ENCODE measurements around the gene SH2D7.

Gene SH2D7

GRCh38 chr15:78100886-78101285 is 8.5 kb downstream of the SH2D7 start:
- no peak overlapping the region for H2AFZ ChIP-seq (ENCODE audit: insufficient read depth, low read length, poor library complexity)
- H3K36me3 ChIP-seq (ENCODE audit: control insufficient read depth in 1 of 2, insufficient read depth in 2 of 2, low read length in 2 of 2), result no peaks in the 10 kb centered on the region
- H3K9me3 ChIP-seq (ENCODE audit: insufficient read depth, low read depth, low read length), result no peaks in the 10 kb centered on the region
- peak overlapping the region; percentile 86 for H2AK5ac ChIP-seq (ENCODE audit: low read length)
- peaks cover 36% of the 10 kb centered on the region for H3K79me1 ChIP-seq (ENCODE audit: low read length)
- peak overlapping the region; percentile 68 for H2BK5ac ChIP-seq (ENCODE audit: low read depth, low read length, poor library complexity)
- peak overlapping the region; percentile 34 for H2BK12ac ChIP-seq (ENCODE audit: low read length)
- H4K91ac ChIP-seq (ENCODE audit: low read depth, low read length), result peak overlapping the region; percentile 92
- peak overlapping the region; percentile 4 for H3K4ac ChIP-seq (ENCODE audit: low read depth, low read length)
- no peak overlapping the region for H3K23ac ChIP-seq (ENCODE audit: low read length)
- no peaks in the 10 kb centered on the region for H3K27me3 ChIP-seq (ENCODE audit: insufficient read depth, low read length)
- no CpG with 5 or more reads among the region's 2 CpGs for WGBS (ENCODE audit: extremely low coverage, insufficient coverage, insufficient read length)
- H3K14ac ChIP-seq (ENCODE audit: low read length), result peak overlapping the region; percentile 47
- peaks cover 37 to 38% of the 10 kb centered on the region in 2 experiments for H3K4me1 ChIP-seq (ENCODE audit: control insufficient read depth in 1 of 2, insufficient read depth in 2 of 2, low read length in 2 of 2)
- DNase-seq, result peak in 1 of 2 donors; percentile 7
- H2BK120ac ChIP-seq (ENCODE audit: insufficient read depth, low read length, poor library complexity), result peak overlapping the region; percentile 85
- H3K18ac ChIP-seq (ENCODE audit: low read length), result peak overlapping the region; percentile 26
- no peak overlapping the region for H4K12ac ChIP-seq (ENCODE audit: low read depth, low read length)
- peak overlapping the region; percentile 20 for H4K8ac ChIP-seq (ENCODE audit: low read depth, low read length)
- peaks cover 9% of the 10 kb centered on the region for H3K79me2 ChIP-seq (ENCODE audit: control insufficient read depth, insufficient read depth, low read length, poor library complexity)
- H3K4me2 ChIP-seq (ENCODE audit: low read length), result no peak overlapping the region
- peak overlapping the region; percentile 57 for H3K27ac ChIP-seq (ENCODE audit: low read depth, low read length)
- H3K4me3 ChIP-seq (ENCODE audit: low read depth, low read length), result no peak overlapping the region
- H3K9ac ChIP-seq (ENCODE audit: low read length), result no peak overlapping the region

GRCh38 chr15:78101423-78102105 is 9.2 kb downstream of the SH2D7 start:
- Histone ChIP-seq H2AFZ (ENCODE audit: insufficient read depth, low read length, poor library complexity) (no peak overlapping the region), H3K27me3 (ENCODE audit: insufficient read depth, low read length) (no peaks in the 10 kb centered on the region), H3K79me1 (ENCODE audit: low read length) (peaks cover 36% of the 10 kb centered on the region), H3K14ac (ENCODE audit: low read length) (peak overlapping the region; percentile 47), H4K91ac (ENCODE audit: low read depth, low read length) (peak overlapping the region; percentile 92), H2BK5ac (ENCODE audit: low read depth, low read length, poor library complexity) (peak overlapping the region; percentile 68), H3K27ac (ENCODE audit: low read depth, low read length) (peak overlapping the region; percentile 57), H3K4me2 (ENCODE audit: low read length) (peak overlapping the region; percentile 22), H2AK5ac (ENCODE audit: low read length) (no peak overlapping the region), H3K9me3 (ENCODE audit: insufficient read depth, low read depth, low read length) (no peaks in the 10 kb centered on the region), H3K36me3 (ENCODE audit: control insufficient read depth in 1 of 2, insufficient read depth in 2 of 2, low read length in 2 of 2) (no peaks in the 10 kb centered on the region), H3K18ac (ENCODE audit: low read length) (peak overlapping the region; percentile 12), H3K9ac (ENCODE audit: low read length) (no peak overlapping the region), H2BK120ac (ENCODE audit: insufficient read depth, low read length, poor library complexity) (peak overlapping the region; percentile 85), H3K4me3 (ENCODE audit: low read depth, low read length) (no peak overlapping the region), H3K23ac (ENCODE audit: low read length) (no peak overlapping the region), H4K12ac (ENCODE audit: low read depth, low read length) (no peak overlapping the region), H3K4ac (ENCODE audit: low read depth, low read length) (peak overlapping the region; percentile 16), H2BK12ac (ENCODE audit: low read length) (peak overlapping the region; percentile 34), H4K8ac (ENCODE audit: low read depth, low read length) (peak overlapping the region; percentile 20), H3K4me1 (ENCODE audit: control insufficient read depth in 1 of 2, insufficient read depth in 2 of 2, low read length in 2 of 2) (peaks cover 37 to 38% of the 10 kb centered on the region in 2 experiments), H3K79me2 (ENCODE audit: control insufficient read depth, insufficient read depth, low read length, poor library complexity) (peaks cover 9% of the 10 kb centered on the region)
- peak; percentile 90 to 95 for DNase-seq
- WGBS (ENCODE audit: extremely low coverage, insufficient coverage, insufficient read length), result no CpG with 5 or more reads among the region's 5 CpGs

GRCh38 chr15:78102211-78102610 is 9.8 kb downstream of the SH2D7 start:
- Histone ChIP-seq H3K4ac (ENCODE audit: low read depth, low read length) (peak overlapping the region; percentile 53), H3K79me2 (ENCODE audit: control insufficient read depth, insufficient read depth, low read length, poor library complexity) (peaks cover 9% of the 10 kb centered on the region), H3K23ac (ENCODE audit: low read length) (no peak overlapping the region), H3K18ac (ENCODE audit: low read length) (peak overlapping the region; percentile 51), H3K9me3 (ENCODE audit: insufficient read depth, low read depth, low read length) (no peaks in the 10 kb centered on the region), H3K4me2 (ENCODE audit: low read length) (no peak overlapping the region), H3K27me3 (ENCODE audit: insufficient read depth, low read length) (no peaks in the 10 kb centered on the region), H2BK5ac (ENCODE audit: low read depth, low read length, poor library complexity) (peak overlapping the region; percentile 79), H2AFZ (ENCODE audit: insufficient read depth, low read length, poor library complexity) (no peak overlapping the region), H3K9ac (ENCODE audit: low read length) (no peak overlapping the region), H2AK5ac (ENCODE audit: low read length) (peak overlapping the region; percentile 97), H3K27ac (ENCODE audit: low read depth, low read length) (peak overlapping the region; percentile 50), H2BK12ac (ENCODE audit: low read length) (peak overlapping the region; percentile 92), H3K14ac (ENCODE audit: low read length) (peak overlapping the region; percentile 78), H3K4me3 (ENCODE audit: low read depth, low read length) (no peak overlapping the region), H4K12ac (ENCODE audit: low read depth, low read length) (no peak overlapping the region), H2BK120ac (ENCODE audit: insufficient read depth, low read length, poor library complexity) (peak overlapping the region; percentile 84), H4K8ac (ENCODE audit: low read depth, low read length) (peak overlapping the region; percentile 66), H3K4me1 (ENCODE audit: control insufficient read depth in 1 of 2, insufficient read depth in 2 of 2, low read length in 2 of 2) (peaks cover 37 to 38% of the 10 kb centered on the region in 2 experiments), H3K36me3 (ENCODE audit: control insufficient read depth in 1 of 2, insufficient read depth in 2 of 2, low read length in 2 of 2) (no peaks in the 10 kb centered on the region), H3K79me1 (ENCODE audit: low read length) (peaks cover 36% of the 10 kb centered on the region), H4K91ac (ENCODE audit: low read depth, low read length) (peak overlapping the region; percentile 95)
- no peak for DNase-seq
- 100% methylated on average over 1 of the region's 1 CpG for WGBS (ENCODE audit: extremely low coverage, insufficient coverage, insufficient read length)

DNA sequence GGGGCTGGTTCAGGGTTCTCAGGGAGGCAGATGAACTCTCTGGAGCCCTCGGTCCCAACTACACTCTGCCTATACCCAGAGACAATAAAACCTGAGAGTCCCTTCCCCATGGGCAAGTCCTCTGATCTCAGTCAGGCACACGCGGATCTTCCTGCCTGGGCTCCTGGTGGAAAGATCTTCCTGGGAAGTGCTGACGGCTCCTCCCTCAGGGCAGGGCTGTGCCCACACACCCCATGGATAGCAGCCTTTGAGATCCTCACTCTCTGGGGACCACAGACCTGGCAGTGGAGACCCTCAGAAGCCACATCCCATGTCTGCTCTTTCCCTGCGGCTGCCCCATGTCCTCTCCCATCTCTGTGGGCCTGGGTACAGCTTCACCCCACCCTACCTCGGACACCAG is 10.4 kb downstream of the SH2D7 start:
- peak overlapping the region; percentile 84 for H2BK120ac ChIP-seq (ENCODE audit: insufficient read depth, low read length, poor library complexity)
- peak overlapping the region; percentile 9 for H2AFZ ChIP-seq (ENCODE audit: insufficient read depth, low read length, poor library complexity)
- peak overlapping the region; percentile 95 for H4K91ac ChIP-seq (ENCODE audit: low read depth, low read length)
- peak overlapping the region; percentile 92 for H2BK12ac ChIP-seq (ENCODE audit: low read length)
- H3K27ac ChIP-seq (ENCODE audit: low read depth, low read length), result peak overlapping the region; percentile 13
- H3K4me3 ChIP-seq (ENCODE audit: low read depth, low read length), result no peak overlapping the region
- H4K12ac ChIP-seq (ENCODE audit: low read depth, low read length), result no peak overlapping the region
- H4K8ac ChIP-seq (ENCODE audit: low read depth, low read length), result peak overlapping the region; percentile 66
- peak overlapping the region; percentile 97 for H2AK5ac ChIP-seq (ENCODE audit: low read length)
- peaks cover 9% of the 10 kb centered on the region for H3K79me2 ChIP-seq (ENCODE audit: control insufficient read depth, insufficient read depth, low read length, poor library complexity)
- no peak overlapping the region for H3K9ac ChIP-seq (ENCODE audit: low read length)
- WGBS (ENCODE audit: extremely low coverage, insufficient coverage, insufficient read length), result no CpG with 5 or more reads among the region's 6 CpGs
- H3K4me1 ChIP-seq (ENCODE audit: control insufficient read depth in 1 of 2, insufficient read depth in 2 of 2, low read length in 2 of 2), result peaks cover 37 to 38% of the 10 kb centered on the region in 2 experiments
- H3K14ac ChIP-seq (ENCODE audit: low read length), result peak overlapping the region; percentile 93
- H3K18ac ChIP-seq (ENCODE audit: low read length), result peak overlapping the region; percentile 87
- no peaks in the 10 kb centered on the region for H3K36me3 ChIP-seq (ENCODE audit: control insufficient read depth in 1 of 2, insufficient read depth in 2 of 2, low read length in 2 of 2)
- H3K23ac ChIP-seq (ENCODE audit: low read length), result no peak overlapping the region
- no peaks in the 10 kb centered on the region for H3K27me3 ChIP-seq (ENCODE audit: insufficient read depth, low read length)
- no peaks in the 10 kb centered on the region for H3K9me3 ChIP-seq (ENCODE audit: insufficient read depth, low read depth, low read length)
- no peak overlapping the region for H3K4me2 ChIP-seq (ENCODE audit: low read length)
- H3K79me1 ChIP-seq (ENCODE audit: low read length), result peaks cover 36% of the 10 kb centered on the region
- H2BK5ac ChIP-seq (ENCODE audit: low read depth, low read length, poor library complexity), result peak overlapping the region; percentile 79
- peak overlapping the region; percentile 53 for H3K4ac ChIP-seq (ENCODE audit: low read depth, low read length)
- DNase-seq, result no peak
